HG03575 (cell line): ENCODE results near the gene TSTD1.
A peak's percentile ranks its signal among the peaks of the same experiment; 100 is the strongest.
"Not testable (repeated sequence)": the region's sequence is repeated elsewhere in the genome, so short reads cannot be mapped to it uniquely, and the experiment has no call there.

Experiments used
- ATAC-seq: cut with Tn5 transposase; IDR thresholded peaks from one replicate; pipeline ENCODE4 v1.9.1; 2021; ENCODE audit not compliant: unreplicated experiment, insufficient number of reproducible peaks, low FRiP score; ENCODE audit errors: extremely low read depth

The TSTD1 gene

DNA sequence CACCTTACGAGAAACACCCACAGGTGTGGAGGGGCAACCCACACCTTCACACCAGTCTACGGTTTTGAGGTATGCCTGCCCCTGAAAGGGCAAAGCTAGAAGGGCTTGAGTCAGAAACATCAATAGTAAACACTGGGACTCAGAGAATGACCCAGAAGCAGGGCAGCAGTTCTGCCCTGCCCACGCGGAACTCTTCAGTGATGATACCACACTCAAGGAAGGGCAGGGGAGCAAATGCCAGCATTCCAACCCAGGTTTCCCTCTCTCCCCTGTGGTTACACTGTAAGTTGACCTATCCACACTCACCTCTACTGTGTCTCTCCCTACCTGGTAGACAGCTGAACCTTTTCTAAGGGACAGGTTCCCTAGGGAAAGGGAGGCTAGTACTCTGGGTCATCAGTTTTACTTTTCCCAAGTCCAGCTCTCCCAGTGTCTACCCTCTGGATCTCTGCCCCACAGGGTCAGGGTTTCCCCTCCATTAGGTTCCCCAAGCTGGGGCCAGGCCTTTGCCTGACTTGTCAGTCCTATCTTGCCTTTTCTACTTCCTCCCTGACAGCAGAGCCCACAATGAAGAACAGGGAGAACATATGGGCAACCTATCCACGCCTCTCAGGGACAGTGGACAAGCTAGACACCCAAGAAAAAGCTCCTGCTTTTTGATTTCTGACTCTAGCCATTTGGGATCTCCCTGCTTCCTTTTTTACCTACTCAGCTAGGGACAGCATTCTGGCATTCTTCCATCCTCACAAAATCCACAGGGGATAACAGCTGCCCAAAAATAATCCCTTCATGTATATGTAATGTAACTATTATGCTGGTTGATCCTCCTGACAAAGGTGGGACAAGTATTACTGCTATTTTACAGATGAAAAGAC lies 20.8 kb downstream of the TSTD1 start:
- ATAC-seq = no peak

GRCh38 chr1:161017181-161017580 lies 21.6 kb downstream of the TSTD1 start:
- ATAC-seq = not testable (repeated sequence)

GRCh38 chr1:161016683-161017082 lies 22.1 kb downstream of the TSTD1 start:
- ATAC-seq = not testable (repeated sequence)

GRCh38 chr1:161013488-161014230 lies 25.1 kb downstream of the TSTD1 start:
- peak; percentile 27 for ATAC-seq

DNA sequence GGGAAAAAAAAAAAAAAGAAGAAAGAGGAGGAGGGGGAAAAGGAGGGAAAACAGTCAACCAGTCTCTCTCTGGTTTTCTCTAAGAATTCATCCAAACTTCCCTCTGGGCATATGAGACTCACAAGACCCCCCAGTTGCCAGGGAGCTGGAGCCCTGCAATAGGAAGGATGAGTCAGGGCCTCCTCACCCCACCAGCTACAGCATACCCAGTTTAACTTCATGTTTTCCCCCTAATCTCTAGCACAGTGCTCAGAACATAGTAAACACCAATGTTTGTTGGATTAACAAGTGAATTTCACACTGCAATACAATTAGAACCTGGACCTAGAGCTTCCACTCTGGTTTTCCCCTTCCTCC lies 25.7 kb downstream of the TSTD1 start:
- no peak for ATAC-seq

DNA sequence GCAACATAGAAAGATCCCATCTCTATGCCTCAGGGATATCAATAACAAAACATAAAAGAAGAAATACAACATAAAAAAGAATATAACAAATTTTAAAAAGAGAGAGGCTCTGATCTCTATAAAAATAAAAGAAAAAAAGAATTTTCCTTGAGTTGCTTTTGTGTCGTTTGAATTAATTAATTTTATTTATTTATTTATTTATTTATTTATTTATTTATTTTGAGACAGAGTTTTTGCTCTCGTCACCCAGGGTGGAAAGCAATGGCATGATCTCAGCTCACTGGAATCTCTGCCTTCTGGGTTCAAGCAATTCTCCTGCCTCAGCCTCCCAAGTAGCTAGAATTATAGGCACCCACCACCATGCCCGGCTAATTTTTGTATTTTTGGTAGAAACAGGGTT lies 26.3 kb downstream of the TSTD1 start:
- ATAC-seq = no peak

GRCh38 chr1:161009602-161010211 lies 29.1 kb downstream of the TSTD1 start:
- ATAC-seq = no peak

DNA sequence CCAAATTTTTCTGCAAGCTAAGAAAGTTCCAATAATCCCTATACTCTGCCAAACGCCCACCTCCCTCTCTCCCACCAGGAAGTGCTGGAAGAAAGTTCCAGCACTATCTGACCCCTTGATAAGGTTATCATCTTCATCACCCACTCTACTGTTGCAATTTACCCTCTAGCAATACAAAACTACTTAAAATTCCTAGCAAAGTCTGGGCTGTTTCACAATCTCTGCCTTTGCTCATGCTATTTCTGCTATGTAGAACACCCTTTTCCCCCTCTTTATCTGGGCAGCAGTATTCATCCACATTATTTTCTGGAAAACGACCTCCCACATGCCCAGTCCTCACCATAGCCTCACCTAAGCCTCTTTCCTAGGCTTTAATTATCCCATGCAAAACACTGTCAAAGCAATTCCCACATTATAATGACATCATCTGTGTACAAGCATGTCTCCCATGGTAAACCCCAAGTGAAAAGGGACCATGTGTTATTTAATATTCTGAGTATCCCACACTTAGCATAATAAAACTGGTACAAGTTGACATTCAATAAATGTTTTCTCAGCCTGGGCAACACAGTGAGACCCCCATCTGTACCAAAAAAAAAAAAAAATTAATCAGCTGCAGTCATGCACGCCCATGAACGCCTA lies 29.8 kb downstream of the TSTD1 start:
- ATAC-seq = no peak

- no peak for ATAC-seq
Observed at GRCh38 chr1:161007369-161007768, 31.4 kb downstream of the TSTD1 start.

GRCh38 chr1:161006563-161006962 lies 32.2 kb downstream of the TSTD1 start:
- ATAC-seq = no peak

- ATAC-seq = no peak
Observed at GRCh38 chr1:161001525-161001924, 37.2 kb downstream of the TSTD1 start.

- no peak for ATAC-seq
Observed at GRCh38 chr1:161000736-161001480, 37.9 kb downstream of the TSTD1 start.

GRCh38 chr1:160999376-160999775 lies 39.4 kb downstream of the TSTD1 start:
- no peak for ATAC-seq

DNA sequence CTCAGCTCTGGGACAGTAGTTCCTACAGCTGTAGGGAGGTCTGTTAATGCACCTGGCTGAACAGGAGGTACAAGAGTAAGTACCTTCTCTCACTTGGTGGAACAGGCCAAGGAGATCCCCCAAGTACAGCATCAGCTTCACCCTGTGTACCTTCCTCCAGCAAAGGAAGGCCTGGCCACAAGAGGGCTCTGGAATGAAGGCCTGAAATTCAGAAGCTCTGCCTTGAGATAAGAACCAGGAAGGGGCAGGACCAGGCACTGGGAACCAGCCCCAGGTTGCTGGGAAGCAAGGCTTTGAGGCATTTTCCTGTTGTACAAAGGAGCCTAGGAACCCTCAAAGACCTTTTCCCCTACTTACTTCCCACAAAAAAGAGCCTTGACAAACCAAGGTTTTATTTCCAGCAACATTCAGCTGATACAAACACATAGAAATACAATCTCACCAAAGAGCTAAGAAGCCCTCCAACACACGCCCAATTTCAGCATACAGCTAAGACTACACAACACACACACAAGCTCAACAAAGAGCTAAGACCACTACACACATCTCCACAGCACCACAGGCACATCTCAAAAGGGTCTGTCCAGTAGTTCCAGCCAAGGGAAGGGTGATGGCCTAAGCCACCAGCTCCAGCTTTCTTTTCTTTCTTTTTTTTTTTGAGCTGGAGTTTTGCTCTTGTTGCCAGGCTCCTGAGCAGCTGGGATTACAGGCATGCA lies 41.3 kb downstream of the TSTD1 start:
- ATAC-seq = no peak

GRCh38 chr1:160996178-160996577 lies 42.6 kb downstream of the TSTD1 start:
- no peak for ATAC-seq

DNA sequence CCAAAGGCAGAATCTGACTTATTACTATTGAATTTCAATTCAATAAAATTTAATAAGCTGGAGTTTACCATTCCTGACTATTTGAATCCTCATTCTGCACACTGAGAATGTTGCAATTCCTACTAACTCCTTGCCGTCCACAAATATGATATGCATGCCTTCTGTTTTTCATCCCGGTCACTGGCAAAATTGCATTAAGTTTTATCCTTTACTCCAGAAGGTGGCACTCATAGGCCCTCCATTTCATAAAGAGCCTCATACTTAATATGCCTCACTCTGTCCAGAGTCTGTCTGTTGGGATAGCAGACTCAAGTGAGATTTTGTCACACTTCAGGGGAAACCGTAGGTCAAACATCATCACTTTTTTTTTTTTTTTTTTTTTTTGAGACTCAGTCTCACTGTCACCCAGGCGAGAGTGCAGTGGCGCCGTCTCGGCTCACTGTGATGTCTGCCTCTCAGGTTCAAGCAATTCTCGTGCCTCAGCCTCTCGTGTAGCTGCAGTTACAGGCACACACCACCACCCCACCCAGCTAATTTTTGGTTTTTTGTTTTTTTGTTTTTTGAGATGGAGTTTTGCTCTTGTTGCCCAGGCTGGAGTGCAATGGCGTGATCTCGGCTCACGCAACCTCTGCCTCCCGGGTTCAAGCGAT lies 45.1 kb downstream of the TSTD1 start:
- no peak for ATAC-seq

- not testable (repeated sequence) for ATAC-seq
Observed at GRCh38 chr1:160992036-160992435, 46.7 kb downstream of the TSTD1 start.
